GM19372 (cell line): ENCODE data around the gene SULT2B1.

ENCODE experiments used
- ATAC-seq: cut with Tn5 transposase; IDR thresholded peaks from one replicate; pipeline ENCODE4 v1.9.1; 2021; ENCODE audit warnings: mild to moderate bottlenecking, low read depth, moderate library complexity; ENCODE audit not compliant: unreplicated experiment

SULT2B1 gene

GRCh38 chr19:48646001-48646721 lies 94.2 kb downstream of the SULT2B1 start, which contains the start of gene CA11:
TSS of gene CA11 (minus strand) at chr19:48646187. CDS start at chr19:48645632, 555 bp downstream.
- ATAC-seq = peak; percentile 78

GRCh38 chr19:48646722-48647216 lies 94.8 kb downstream of the SULT2B1 start:
- ATAC-seq = no peak

GRCh38 chr19:48648134-48648533 lies 96.2 kb downstream of the SULT2B1 start:
- no peak for ATAC-seq
